HEK293 (cell line): ENCODE measurements around the gene HOXD10.

Experiments used
- GFI1B ChIP-seq: fragments of 450-650 bp; formaldehyde crosslinking; IDR thresholded peaks from 2 replicates; pipeline ENCODE4 v1.5.1; 2016; ENCODE audit warnings: missing biosample characterization, missing genetic modification characterization
- GLIS1 ChIP-seq: fragments of 450-650 bp; formaldehyde crosslinking; IDR thresholded peaks from 2 replicates; pipeline ENCODE4 v1.5.1; 2016; ENCODE audit warnings: missing biosample characterization, missing genetic modification characterization
- HOXC10 ChIP-seq: sonication (generic); formaldehyde crosslinking; IDR thresholded peaks from 2 replicates; pipeline ENCODE4 v1.8.1; 2023; ENCODE audit warnings: mild to moderate bottlenecking, missing genetic modification reagents
- KLF7 ChIP-seq: fragments of 450-650 bp; formaldehyde crosslinking; IDR thresholded peaks from 2 replicates; pipeline ENCODE4 v1.5.1; 2016; ENCODE audit warnings: missing biosample characterization, missing genetic modification characterization, borderline replicate concordance
- KLF8 ChIP-seq: fragments of 450-650 bp; formaldehyde crosslinking; IDR thresholded peaks from 2 replicates; pipeline ENCODE4 v1.5.1; 2016; ENCODE audit warnings: missing biosample characterization, missing genetic modification characterization
- OVOL3 ChIP-seq: fragments of 450-650 bp; formaldehyde crosslinking; IDR thresholded peaks from 2 replicates; pipeline ENCODE4 v1.5.1; 2016; ENCODE audit warnings: missing biosample characterization, missing genetic modification characterization
- PRDM1 ChIP-seq: fragments of 450-650 bp; formaldehyde crosslinking; IDR thresholded peaks from 2 replicates; pipeline ENCODE4; 2016; ENCODE audit warnings: missing biosample characterization, missing genetic modification characterization
- ZNF121 ChIP-seq: fragments of 450-650 bp; formaldehyde crosslinking; IDR thresholded peaks from 2 replicates; pipeline ENCODE4 v1.5.1; 2016; ENCODE audit warnings: missing biosample characterization, missing genetic modification characterization
- ZNF292 ChIP-seq: fragments of 450-650 bp; formaldehyde crosslinking; IDR thresholded peaks from 2 replicates; pipeline ENCODE4 v1.5.1; 2016; ENCODE audit warnings: low read depth, missing biosample characterization, missing genetic modification characterization, borderline replicate concordance
- ZNF394 ChIP-seq: fragments of 450-650 bp; formaldehyde crosslinking; IDR thresholded peaks from 2 replicates; pipeline ENCODE4 v1.5.1; 2016; ENCODE audit warnings: missing biosample characterization, missing genetic modification characterization, mild to moderate bottlenecking, moderate library complexity, borderline replicate concordance
- ZNF404 ChIP-seq: fragments of 450-650 bp; formaldehyde crosslinking; IDR thresholded peaks from 2 replicates; pipeline ENCODE4 v1.5.1; 2017; ENCODE audit warnings: missing biosample characterization, missing genetic modification characterization
- ZNF423 ChIP-seq: fragments of 450-650 bp; formaldehyde crosslinking; IDR thresholded peaks from 2 replicates; pipeline ENCODE4 v1.5.1; 2016; ENCODE audit warnings: missing biosample characterization, missing genetic modification characterization
- ZNF473 ChIP-seq: fragments of 450-650 bp; formaldehyde crosslinking; IDR thresholded peaks from 2 replicates; pipeline ENCODE4 v1.5.1; 2017; ENCODE audit warnings: missing biosample characterization, missing genetic modification characterization
- ZNF529 ChIP-seq: fragments of 450-650 bp; formaldehyde crosslinking; IDR thresholded peaks from 2 replicates; pipeline ENCODE4 v1.5.1; 2017; ENCODE audit warnings: missing genetic modification characterization, missing biosample characterization; ENCODE audit not compliant: insufficient replicate concordance
- ZNF558 ChIP-seq: fragments of 450-650 bp; formaldehyde crosslinking; IDR thresholded peaks from 2 replicates; pipeline ENCODE4 v1.5.1; 2016; ENCODE audit warnings: missing biosample characterization, missing genetic modification characterization
- ZNF560 ChIP-seq: fragments of 450-650 bp; formaldehyde crosslinking; IDR thresholded peaks from 2 replicates; pipeline ENCODE4 v1.5.1; 2017; ENCODE audit warnings: missing biosample characterization, missing genetic modification characterization, borderline replicate concordance
- ZNF571 ChIP-seq: fragments of 450-650 bp; formaldehyde crosslinking; IDR thresholded peaks from 2 replicates; pipeline ENCODE4 v1.5.0; 2017; ENCODE audit warnings: missing biosample characterization, missing genetic modification characterization
- ZNF600 ChIP-seq: fragments of 450-650 bp; formaldehyde crosslinking; IDR thresholded peaks from 2 replicates; pipeline ENCODE4 v1.5.1; 2016; ENCODE audit warnings: missing biosample characterization, missing genetic modification characterization
- ZNF658 ChIP-seq: fragments of 450-650 bp; formaldehyde crosslinking; IDR thresholded peaks from 2 replicates; pipeline ENCODE4; 2016; ENCODE audit warnings: missing biosample characterization, missing genetic modification characterization
- ZNF707 ChIP-seq: fragments of 450-650 bp; formaldehyde crosslinking; IDR thresholded peaks from 2 replicates; pipeline ENCODE4 v1.5.1; 2016; ENCODE audit warnings: missing biosample characterization, missing genetic modification characterization
- ZNF76 ChIP-seq: fragments of 450-650 bp; formaldehyde crosslinking; IDR thresholded peaks from 2 replicates; pipeline ENCODE4; 2016; ENCODE audit warnings: low read depth, missing biosample characterization, missing genetic modification characterization, borderline replicate concordance
- TF ChIP-seq, protein P1 (sequence below): fragments of 450-650 bp; formaldehyde crosslinking; IDR thresholded peaks from 2 replicates; pipeline ENCODE4 v1.5.1; 2016; ENCODE audit warnings: missing biosample characterization, missing genetic modification characterization
- TF ChIP-seq, protein P2 (sequence below): fragments of 450-650 bp; formaldehyde crosslinking; conservative IDR thresholded peaks from 2 replicates; pipeline ENCODE4 v1.5.1; 2016; ENCODE audit warnings: low read depth, missing biosample characterization, missing genetic modification characterization
- TF ChIP-seq, protein P3 (sequence below): fragments of 450-650 bp; formaldehyde crosslinking; IDR thresholded peaks from 2 replicates; pipeline ENCODE4 v1.5.1; 2017; ENCODE audit warnings: missing biosample characterization, missing genetic modification characterization
- TF ChIP-seq, protein P4 (sequence below): fragments of 450-650 bp; formaldehyde crosslinking; IDR thresholded peaks from 2 replicates; pipeline ENCODE4 v1.5.1; 2017; ENCODE audit warnings: missing biosample characterization, missing genetic modification characterization
- TF ChIP-seq, protein P5 (sequence below): fragments of 450-650 bp; formaldehyde crosslinking; IDR thresholded peaks from 2 replicates; pipeline ENCODE4 v1.5.1; 2016; ENCODE audit warnings: missing biosample characterization, missing genetic modification characterization

The HOXD10 gene

DNA sequence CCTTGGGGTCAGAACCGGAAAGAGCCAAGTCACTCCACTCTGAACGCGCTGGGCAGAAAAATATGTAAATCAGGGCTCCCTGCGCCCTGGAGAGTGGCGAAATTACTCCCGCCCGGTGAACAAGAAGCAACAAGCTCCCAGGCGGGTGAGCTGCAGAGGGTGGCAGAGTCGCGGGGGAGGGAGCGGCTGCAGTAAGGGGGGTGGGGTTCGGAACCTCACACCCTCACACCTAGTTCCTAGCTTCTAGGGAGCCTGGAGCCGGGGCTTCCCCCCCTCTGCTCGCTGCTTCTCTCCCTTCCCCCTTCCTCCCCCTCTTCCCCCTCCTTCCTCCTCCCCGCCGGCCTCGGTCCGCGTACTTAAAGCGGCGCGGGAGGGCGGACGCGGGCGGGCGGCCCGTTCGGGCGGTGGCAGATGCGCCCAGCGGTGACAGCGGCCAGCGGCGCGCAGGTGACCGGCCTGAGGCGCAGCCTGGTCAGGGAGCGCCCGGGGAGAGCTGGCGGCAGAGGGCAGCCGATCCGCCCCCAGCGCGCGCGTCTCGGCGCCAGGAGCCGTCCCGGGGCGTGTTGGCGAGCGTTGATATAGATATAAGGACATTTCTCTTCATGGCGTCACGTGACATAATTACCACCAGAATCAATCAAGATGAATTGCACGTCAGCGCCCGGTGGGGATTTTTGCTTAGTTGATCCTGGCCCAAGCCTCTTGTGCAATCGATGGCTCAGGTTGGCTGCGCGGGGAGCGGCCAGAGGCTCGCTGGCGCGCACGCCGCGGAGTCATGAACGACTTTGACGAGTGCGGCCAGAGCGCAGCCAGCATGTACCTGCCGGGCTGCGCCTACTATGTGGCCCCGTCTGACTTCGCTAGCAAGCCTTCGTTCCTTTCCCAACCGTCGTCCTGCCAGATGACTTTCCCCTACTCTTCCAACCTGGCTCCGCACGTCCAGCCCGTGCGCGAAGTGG is 9.7 kb upstream of the HOXD10 start, which contains the start of gene HOXD11 (continued):
- no peak for TF ChIP-seq ZNF658 (tag by site-specific recombination)
- TF ChIP-seq ZNF600 (tag by site-specific recombination) = peak; percentile 56
- no peak for TF ChIP-seq ZNF707 (tag by site-specific recombination)
- no peak; the same call in 1 of the 2 replicates for TF ChIP-seq HOXC10 (CRISPR knock-in tag)
- TF ChIP-seq, protein P1, sequence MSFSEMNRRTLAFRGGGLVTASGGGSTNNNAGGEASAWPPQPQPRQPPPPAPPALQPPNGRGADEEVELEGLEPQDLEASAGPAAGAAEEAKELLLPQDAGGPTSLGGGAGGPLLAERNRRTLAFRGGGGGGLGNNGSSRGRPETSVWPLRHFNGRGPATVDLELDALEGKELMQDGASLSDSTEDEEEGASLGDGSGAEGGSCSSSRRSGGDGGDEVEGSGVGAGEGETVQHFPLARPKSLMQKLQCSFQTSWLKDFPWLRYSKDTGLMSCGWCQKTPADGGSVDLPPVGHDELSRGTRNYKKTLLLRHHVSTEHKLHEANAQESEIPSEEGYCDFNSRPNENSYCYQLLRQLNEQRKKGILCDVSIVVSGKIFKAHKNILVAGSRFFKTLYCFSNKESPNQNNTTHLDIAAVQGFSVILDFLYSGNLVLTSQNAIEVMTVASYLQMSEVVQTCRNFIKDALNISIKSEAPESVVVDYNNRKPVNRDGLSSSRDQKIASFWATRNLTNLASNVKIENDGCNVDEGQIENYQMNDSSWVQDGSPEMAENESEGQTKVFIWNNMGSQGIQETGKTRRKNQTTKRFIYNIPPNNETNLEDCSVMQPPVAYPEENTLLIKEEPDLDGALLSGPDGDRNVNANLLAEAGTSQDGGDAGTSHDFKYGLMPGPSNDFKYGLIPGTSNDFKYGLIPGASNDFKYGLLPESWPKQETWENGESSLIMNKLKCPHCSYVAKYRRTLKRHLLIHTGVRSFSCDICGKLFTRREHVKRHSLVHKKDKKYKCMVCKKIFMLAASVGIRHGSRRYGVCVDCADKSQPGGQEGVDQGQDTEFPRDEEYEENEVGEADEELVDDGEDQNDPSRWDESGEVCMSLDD = no peak; the same call in 1 of the 2 replicates
- TF ChIP-seq ZNF560 (tag by site-specific recombination) = no peak
- no peak for TF ChIP-seq ZNF571 (tag by site-specific recombination)
- TF ChIP-seq, protein P2, sequence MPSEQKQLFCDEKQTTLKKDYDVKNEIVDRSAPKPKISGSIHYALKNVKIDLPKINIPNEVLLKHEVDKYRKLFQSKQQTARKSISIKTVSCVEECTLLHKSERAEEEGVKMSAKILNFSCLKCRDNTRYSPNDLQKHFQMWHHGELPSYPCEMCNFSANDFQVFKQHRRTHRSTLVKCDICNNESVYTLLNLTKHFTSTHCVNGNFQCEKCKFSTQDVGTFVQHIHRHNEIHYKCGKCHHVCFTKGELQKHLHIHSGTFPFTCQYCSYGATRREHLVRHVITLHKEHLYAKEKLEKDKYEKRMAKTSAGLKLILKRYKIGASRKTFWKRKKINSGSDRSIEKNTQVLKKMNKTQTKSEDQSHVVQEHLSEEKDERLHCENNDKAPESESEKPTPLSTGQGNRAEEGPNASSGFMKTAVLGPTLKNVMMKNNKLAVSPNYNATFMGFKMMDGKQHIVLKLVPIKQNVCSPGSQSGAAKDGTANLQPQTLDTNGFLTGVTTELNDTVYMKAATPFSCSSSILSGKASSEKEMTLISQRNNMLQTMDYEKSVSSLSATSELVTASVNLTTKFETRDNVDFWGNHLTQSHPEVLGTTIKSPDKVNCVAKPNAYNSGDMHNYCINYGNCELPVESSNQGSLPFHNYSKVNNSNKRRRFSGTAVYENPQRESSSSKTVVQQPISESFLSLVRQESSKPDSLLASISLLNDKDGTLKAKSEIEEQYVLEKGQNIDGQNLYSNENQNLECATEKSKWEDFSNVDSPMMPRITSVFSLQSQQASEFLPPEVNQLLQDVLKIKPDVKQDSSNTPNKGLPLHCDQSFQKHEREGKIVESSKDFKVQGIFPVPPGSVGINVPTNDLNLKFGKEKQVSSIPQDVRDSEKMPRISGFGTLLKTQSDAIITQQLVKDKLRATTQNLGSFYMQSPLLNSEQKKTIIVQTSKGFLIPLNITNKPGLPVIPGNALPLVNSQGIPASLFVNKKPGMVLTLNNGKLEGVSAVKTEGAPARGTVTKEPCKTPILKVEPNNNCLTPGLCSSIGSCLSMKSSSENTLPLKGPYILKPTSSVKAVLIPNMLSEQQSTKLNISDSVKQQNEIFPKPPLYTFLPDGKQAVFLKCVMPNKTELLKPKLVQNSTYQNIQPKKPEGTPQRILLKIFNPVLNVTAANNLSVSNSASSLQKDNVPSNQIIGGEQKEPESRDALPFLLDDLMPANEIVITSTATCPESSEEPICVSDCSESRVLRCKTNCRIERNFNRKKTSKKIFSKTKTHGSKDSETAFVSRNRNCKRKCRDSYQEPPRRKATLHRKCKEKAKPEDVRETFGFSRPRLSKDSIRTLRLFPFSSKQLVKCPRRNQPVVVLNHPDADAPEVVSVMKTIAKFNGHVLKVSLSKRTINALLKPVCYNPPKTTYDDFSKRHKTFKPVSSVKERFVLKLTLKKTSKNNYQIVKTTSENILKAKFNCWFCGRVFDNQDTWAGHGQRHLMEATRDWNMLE (tag by site-specific recombination) = no peak
- 0 out of 2 replicates have a peak, but pooled peaks have one; percentile 49 for TF ChIP-seq GFI1B (tag by site-specific recombination)
- TF ChIP-seq KLF8 = peak; percentile 40
- peak; percentile 16 for TF ChIP-seq ZNF394 (tag by site-specific recombination)
- no peak for TF ChIP-seq ZNF404 (tag by site-specific recombination)
- no peak for TF ChIP-seq ZNF121 (tag by site-specific recombination)
- TF ChIP-seq, protein P3, sequence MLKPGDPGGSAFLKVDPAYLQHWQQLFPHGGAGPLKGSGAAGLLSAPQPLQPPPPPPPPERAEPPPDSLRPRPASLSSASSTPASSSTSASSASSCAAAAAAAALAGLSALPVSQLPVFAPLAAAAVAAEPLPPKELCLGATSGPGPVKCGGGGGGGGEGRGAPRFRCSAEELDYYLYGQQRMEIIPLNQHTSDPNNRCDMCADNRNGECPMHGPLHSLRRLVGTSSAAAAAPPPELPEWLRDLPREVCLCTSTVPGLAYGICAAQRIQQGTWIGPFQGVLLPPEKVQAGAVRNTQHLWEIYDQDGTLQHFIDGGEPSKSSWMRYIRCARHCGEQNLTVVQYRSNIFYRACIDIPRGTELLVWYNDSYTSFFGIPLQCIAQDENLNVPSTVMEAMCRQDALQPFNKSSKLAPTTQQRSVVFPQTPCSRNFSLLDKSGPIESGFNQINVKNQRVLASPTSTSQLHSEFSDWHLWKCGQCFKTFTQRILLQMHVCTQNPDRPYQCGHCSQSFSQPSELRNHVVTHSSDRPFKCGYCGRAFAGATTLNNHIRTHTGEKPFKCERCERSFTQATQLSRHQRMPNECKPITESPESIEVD (tag by site-specific recombination) = peak; percentile 75
- TF ChIP-seq ZNF529 = no peak
- TF ChIP-seq KLF7 (tag by site-specific recombination) = peak; percentile 31; the same call in 1 of the 2 replicates
- TF ChIP-seq PRDM1 (tag by site-specific recombination) = peak; percentile 55
- no peak for TF ChIP-seq ZNF292 (tag by site-specific recombination)
- no peak for TF ChIP-seq ZNF558 (tag by site-specific recombination)
- TF ChIP-seq ZNF473 = no peak
- TF ChIP-seq ZNF423 = peak; percentile 75
- TF ChIP-seq ZNF76 (tag by site-specific recombination) = no peak
- peak; percentile 72 for TF ChIP-seq GLIS1
- TF ChIP-seq, protein P4, sequence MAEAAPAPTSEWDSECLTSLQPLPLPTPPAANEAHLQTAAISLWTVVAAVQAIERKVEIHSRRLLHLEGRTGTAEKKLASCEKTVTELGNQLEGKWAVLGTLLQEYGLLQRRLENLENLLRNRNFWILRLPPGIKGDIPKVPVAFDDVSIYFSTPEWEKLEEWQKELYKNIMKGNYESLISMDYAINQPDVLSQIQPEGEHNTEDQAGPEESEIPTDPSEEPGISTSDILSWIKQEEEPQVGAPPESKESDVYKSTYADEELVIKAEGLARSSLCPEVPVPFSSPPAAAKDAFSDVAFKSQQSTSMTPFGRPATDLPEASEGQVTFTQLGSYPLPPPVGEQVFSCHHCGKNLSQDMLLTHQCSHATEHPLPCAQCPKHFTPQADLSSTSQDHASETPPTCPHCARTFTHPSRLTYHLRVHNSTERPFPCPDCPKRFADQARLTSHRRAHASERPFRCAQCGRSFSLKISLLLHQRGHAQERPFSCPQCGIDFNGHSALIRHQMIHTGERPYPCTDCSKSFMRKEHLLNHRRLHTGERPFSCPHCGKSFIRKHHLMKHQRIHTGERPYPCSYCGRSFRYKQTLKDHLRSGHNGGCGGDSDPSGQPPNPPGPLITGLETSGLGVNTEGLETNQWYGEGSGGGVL (tag by site-specific recombination) = peak; percentile 99
- TF ChIP-seq, protein P5, sequence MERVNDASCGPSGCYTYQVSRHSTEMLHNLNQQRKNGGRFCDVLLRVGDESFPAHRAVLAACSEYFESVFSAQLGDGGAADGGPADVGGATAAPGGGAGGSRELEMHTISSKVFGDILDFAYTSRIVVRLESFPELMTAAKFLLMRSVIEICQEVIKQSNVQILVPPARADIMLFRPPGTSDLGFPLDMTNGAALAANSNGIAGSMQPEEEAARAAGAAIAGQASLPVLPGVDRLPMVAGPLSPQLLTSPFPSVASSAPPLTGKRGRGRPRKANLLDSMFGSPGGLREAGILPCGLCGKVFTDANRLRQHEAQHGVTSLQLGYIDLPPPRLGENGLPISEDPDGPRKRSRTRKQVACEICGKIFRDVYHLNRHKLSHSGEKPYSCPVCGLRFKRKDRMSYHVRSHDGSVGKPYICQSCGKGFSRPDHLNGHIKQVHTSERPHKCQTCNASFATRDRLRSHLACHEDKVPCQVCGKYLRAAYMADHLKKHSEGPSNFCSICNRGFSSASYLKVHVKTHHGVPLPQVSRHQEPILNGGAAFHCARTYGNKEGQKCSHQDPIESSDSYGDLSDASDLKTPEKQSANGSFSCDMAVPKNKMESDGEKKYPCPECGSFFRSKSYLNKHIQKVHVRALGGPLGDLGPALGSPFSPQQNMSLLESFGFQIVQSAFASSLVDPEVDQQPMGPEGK = no peak; the same call in none of the 2 replicates
- TF ChIP-seq OVOL3 = no peak
